Ramos (cell line): ENCODE measurements around the gene ZNF385C.

Experiments used
- in situ Hi-C: fragments of 300-500 bp; cut with MboI; formaldehyde crosslinking; loops from one replicate; pipeline ENCODE4 v1.14.3; 2022; ENCODE audit warnings: low sequenced_read_pairs; ENCODE audit not compliant: unreplicated experiment

ZNF385C gene

GRCh38 chr17:42087042-42087701 is 11.1 kb downstream of the ZNF385C start:
- in situ Hi-C loops = no loop called here

GRCh38 chr17:42081516-42082129 is 16.6 kb downstream of the ZNF385C start:
- in situ Hi-C loops = no loop called here

- in situ Hi-C loops = no loop called here
Observed at GRCh38 chr17:42079541-42079940, 18.7 kb downstream of the ZNF385C start.

- in situ Hi-C loops = no loop called here
Observed at GRCh38 chr17:42078396-42079043, 19.8 kb downstream of the ZNF385C start.

- in situ Hi-C loops = no loop called here
Observed at GRCh38 chr17:42077755-42078154, 20.5 kb downstream of the ZNF385C start.

GRCh38 chr17:42076797-42077559 is 21.3 kb downstream of the ZNF385C start:
- in situ Hi-C loops = no loop called here

GRCh38 chr17:42075789-42076188 is 22.5 kb downstream of the ZNF385C start:
- in situ Hi-C loops = no loop called here

- in situ Hi-C loops = no loop called here
Observed at GRCh38 chr17:42072323-42073187, 25.7 kb downstream of the ZNF385C start.

- in situ Hi-C loops = no loop called here
Observed at GRCh38 chr17:42071810-42072209, 26.5 kb downstream of the ZNF385C start.

GRCh38 chr17:42068979-42069378 is 29.3 kb downstream of the ZNF385C start:
- in situ Hi-C loops = no loop called here

- in situ Hi-C loops = no loop called here
Observed at GRCh38 chr17:42067371-42068091, 30.7 kb downstream of the ZNF385C start.

- in situ Hi-C loops = no loop called here
Observed at GRCh38 chr17:42065201-42065600, 33.1 kb downstream of the ZNF385C start.

- in situ Hi-C loops = no loop called here
Observed at GRCh38 chr17:42062681-42063080, 35.6 kb downstream of the ZNF385C start.

GRCh38 chr17:42061646-42062487 is 36.4 kb downstream of the ZNF385C start:
- in situ Hi-C loops = no loop called here

GRCh38 chr17:42060231-42060630 is 38.0 kb downstream of the ZNF385C start:
- in situ Hi-C loops = no loop called here

- in situ Hi-C loops = no loop called here
Observed at GRCh38 chr17:42059815-42060214, 38.5 kb downstream of the ZNF385C start.

- in situ Hi-C loops = no loop called here
Observed at GRCh38 chr17:42058063-42058462, 40.2 kb downstream of the ZNF385C start.

GRCh38 chr17:42056635-42057034 is 41.6 kb downstream of the ZNF385C start:
- in situ Hi-C loops = no loop called here
